ENCODE measurements around the gene KMT5C. TPM values are rescaled to one million over a fixed set of nuclear protein-coding genes. Genes with fewer than 3 reads are reported as not detected.

KMT5C gene
- total RNA-seq, 1 experiment from 2014 or later, result 4.0 TPM

GRCh38 chr19:55384920-55385723 lies 45.4 kb downstream of the KMT5C start:
- Histone ChIP-seq H3K27me3 (replicated peaks) (no peaks in the 10 kb centered on the region), H3K9me3 (replicated peaks) (0 out of 2 replicates have a peak, but pooled peaks cover 2% of the 10 kb centered on the region), H3K4me3 (peak overlapping the region; percentile 69), H3K27ac (peak overlapping the region; percentile 84), H3K4me1 (replicated peaks) (peaks cover 45% of the 10 kb centered on the region), H3K36me3 (peaks cover 43% of the 10 kb centered on the region)
- peak; percentile 94 to 98 for DNase-seq (ENCODE audit: low read depth in 1 of 2, low spot score in 2 of 2)

DNA sequence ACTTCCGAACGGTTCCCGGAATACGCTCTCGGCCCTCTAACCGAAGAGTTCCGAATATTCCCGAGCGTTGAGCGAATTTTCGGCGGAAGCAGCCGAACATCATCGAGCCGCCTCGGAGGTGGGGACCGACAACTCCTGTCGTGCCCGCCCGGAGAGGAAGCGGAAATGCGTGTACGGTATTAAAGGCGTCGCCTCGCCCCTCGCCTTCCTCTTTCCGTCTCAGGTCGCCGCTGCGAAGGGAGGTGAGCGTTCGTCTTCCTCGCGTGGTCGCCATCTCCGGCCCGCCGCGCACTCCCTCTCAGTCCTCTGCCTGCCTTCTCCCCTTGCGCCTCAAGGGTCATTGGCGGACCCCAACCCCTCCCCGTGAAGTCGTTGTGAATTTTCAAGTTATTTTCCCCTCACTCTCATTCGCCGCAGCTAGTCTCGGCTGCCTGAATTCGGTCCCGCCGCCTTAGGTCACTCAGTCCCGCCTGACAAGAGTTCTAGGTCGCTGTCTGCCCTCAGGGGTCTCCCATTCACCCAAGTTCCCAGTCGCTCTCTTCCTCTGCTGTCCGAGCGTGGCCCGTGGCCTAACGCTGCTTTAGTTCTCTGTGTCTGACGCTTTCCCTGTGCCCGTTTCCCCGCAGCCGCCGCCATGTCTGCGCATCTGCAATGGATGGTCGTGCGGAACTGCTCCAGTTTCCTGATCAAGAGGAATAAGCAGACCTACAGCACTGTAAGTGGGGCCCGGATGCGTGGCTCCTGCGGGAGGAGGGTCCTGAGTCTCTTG lies 46.2 kb downstream of the KMT5C start, which contains the start of gene RPL28:
Gene RPL28, plus strand, starts transcription at position 209 of the 769 bp plus-strand sequence. Its CDS starts 426 bp downstream, at position 635.
- peak within 1 kb of the TSS; percentile 84 for H3K27ac ChIP-seq
- DNase-seq (ENCODE audit: low read depth in 1 of 2, low spot score in 2 of 2), result peak; percentile 98 to 99
- peaks cover 45% of the 10 kb centered on the region for H3K4me1 ChIP-seq (replicated peaks)
- 0 out of 2 replicates have a peak, but pooled peaks cover 2% of the 10 kb centered on the region for H3K9me3 ChIP-seq (replicated peaks)
- H3K27me3 ChIP-seq (replicated peaks), result no peaks in the 10 kb centered on the region
- H3K36me3 ChIP-seq, result peaks cover 51% of the 10 kb centered on the region
- H3K4me3 ChIP-seq, result peak within 1 kb of the TSS; percentile 69

DNA sequence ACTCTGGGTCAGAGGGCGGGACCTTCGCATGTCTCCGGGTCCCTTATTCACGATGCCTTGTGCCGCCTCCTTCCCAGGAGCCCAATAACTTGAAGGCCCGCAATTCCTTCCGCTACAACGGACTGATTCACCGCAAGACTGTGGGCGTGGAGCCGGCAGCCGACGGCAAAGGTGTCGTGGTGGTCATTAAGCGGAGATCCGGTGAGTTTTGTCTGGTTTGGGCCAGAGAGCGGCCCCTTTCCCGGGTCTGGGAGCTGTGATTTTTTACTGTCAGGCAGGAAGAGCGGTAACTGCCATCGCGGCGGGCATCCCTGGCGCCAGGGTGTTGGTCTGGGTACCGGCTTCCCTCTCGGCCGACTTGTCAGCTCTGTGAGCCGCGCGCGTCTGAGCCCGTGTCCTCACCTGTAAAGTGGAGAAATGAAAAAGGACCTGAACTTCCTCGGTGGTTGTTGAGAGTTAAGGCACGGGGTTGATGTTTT lies 46.9 kb downstream of the KMT5C start:
- Histone ChIP-seq H3K4me1 (replicated peaks) (peaks cover 45% of the 10 kb centered on the region), H3K9me3 (replicated peaks) (0 out of 2 replicates have a peak, but pooled peaks cover 2% of the 10 kb centered on the region), H3K27ac (peak overlapping the region; percentile 41; the same call in 1 of the 2 replicates), H3K36me3 (peaks cover 57% of the 10 kb centered on the region), H3K27me3 (replicated peaks) (no peaks in the 10 kb centered on the region), H3K4me3 (peak overlapping the region; percentile 69)
- DNase-seq (ENCODE audit: low read depth in 1 of 2, low spot score in 2 of 2), result no peak

DNA sequence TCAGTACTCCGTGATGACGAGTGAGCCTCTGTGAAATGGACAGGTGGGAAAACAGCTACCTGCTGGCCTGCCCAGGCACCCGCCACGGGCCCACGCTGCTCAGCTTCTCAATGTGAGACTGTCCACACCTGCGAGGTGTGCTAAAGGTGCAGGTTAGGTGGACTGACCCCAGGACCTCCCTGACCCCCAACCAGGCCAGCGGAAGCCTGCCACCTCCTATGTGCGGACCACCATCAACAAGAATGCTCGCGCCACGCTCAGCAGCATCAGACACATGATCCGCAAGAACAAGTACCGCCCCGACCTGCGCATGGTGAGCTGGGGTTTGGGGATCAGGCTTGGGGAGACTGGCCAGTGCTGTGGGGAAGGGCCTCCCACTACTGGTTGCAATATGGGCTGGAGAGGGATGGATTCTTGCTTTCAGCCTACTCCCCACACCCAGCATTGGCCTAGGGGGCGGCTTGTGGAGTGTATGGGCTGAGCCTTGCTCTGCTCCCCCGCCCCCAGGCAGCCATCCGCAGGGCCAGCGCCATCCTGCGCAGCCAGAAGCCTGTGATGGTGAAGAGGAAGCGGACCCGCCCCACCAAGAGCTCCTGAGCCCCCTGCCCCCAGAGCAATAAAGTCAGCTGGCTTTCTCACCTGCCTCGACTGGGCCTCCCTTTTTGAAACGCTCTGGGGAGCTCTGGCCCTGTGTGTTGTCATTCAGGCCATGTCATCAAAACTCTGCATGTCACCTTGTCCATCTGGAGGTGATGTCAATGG lies 48.2 kb downstream of the KMT5C start:
- H3K27ac ChIP-seq, result no peak overlapping the region

GRCh38 chr19:55389386-55390317 lies 50.0 kb downstream of the KMT5C start:
- no peak overlapping the region for H3K4me3 ChIP-seq
- no peak overlapping the region for H3K27ac ChIP-seq
- no peak for DNase-seq (ENCODE audit: low read depth in 1 of 2, low spot score in 2 of 2)
- peaks cover 31% of the 10 kb centered on the region for H3K4me1 ChIP-seq (replicated peaks)
- no peaks in the 10 kb centered on the region for H3K27me3 ChIP-seq (replicated peaks)
- H3K36me3 ChIP-seq, result peaks cover 63% of the 10 kb centered on the region
- no peaks in the 10 kb centered on the region for H3K9me3 ChIP-seq (replicated peaks)

More for the DNA sequence above, 48.2 kb downstream of the KMT5C start:
- Histone ChIP-seq H3K27me3 (replicated peaks) (no peaks in the 10 kb centered on the region), H3K4me3 (peak overlapping the region; percentile 69), H3K9me3 (replicated peaks) (0 out of 2 replicates have a peak, but pooled peaks cover 2% of the 10 kb centered on the region), H3K4me1 (replicated peaks) (peaks cover 45% of the 10 kb centered on the region), H3K36me3 (peaks cover 63% of the 10 kb centered on the region)
- DNase-seq (ENCODE audit: low read depth in 1 of 2, low spot score in 2 of 2), result no peak

DNA sequence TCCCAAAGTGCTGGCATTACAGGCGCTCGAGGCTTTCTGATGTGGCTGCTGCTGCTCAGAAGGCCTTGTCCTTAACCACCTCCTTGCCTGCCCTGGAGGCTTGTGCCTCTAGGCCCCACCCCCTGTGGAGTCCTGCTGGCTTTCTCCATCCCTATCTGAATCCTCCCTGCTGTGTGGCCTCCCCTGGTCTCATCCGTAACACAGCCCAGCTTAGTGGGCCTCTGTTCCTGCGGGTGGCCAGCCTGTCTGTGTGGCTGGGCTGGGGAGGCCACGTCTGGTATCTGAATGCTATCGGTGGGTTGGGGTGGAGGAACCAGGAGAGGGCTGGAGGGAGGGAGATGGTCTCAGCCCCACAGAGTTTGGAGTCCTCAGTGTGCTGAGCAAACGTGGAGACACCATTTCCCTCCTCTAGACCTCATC lies 50.8 kb downstream of the KMT5C start:
- no peak for DNase-seq (ENCODE audit: low read depth in 1 of 2, low spot score in 2 of 2)
- no peak overlapping the region for H3K27ac ChIP-seq
- H3K4me1 ChIP-seq (replicated peaks), result peaks cover 25% of the 10 kb centered on the region
- no peaks in the 10 kb centered on the region for H3K9me3 ChIP-seq (replicated peaks)
- no peaks in the 10 kb centered on the region for H3K27me3 ChIP-seq (replicated peaks)
- peaks cover 63% of the 10 kb centered on the region for H3K36me3 ChIP-seq
- H3K4me3 ChIP-seq, result no peak overlapping the region

DNA sequence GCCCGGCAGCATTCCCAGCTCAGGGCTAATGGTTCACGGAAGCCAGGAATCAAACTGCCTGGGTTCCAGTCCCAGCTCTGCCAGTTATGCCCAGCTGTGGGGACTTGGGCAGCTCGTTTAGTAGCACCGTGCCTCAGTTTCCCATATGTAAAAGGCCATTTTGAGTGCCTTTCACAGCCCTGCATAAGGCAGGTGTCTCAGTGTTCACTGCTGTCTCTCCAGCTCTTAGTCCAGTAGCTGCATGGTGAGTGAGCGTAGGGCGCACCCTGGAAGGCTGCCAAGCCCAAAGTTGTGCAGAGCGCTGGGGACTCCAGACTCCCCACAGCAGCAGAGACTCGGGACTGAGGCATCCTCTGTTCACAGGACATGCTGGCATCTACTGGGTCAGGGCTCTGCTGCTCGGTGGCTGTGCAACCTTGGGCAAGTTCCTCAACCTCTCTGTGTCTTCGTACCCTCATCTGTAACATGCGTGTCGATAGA lies 51.6 kb downstream of the KMT5C start:
- H3K27me3 ChIP-seq (replicated peaks), result no peaks in the 10 kb centered on the region
- H3K4me3 ChIP-seq, result no peak overlapping the region
- no peaks in the 10 kb centered on the region for H3K9me3 ChIP-seq (replicated peaks)
- peaks cover 59% of the 10 kb centered on the region for H3K36me3 ChIP-seq
- peaks cover 25% of the 10 kb centered on the region for H3K4me1 ChIP-seq (replicated peaks)
- H3K27ac ChIP-seq, result no peak overlapping the region
- no peak for DNase-seq (ENCODE audit: low read depth in 1 of 2, low spot score in 2 of 2)

DNA sequence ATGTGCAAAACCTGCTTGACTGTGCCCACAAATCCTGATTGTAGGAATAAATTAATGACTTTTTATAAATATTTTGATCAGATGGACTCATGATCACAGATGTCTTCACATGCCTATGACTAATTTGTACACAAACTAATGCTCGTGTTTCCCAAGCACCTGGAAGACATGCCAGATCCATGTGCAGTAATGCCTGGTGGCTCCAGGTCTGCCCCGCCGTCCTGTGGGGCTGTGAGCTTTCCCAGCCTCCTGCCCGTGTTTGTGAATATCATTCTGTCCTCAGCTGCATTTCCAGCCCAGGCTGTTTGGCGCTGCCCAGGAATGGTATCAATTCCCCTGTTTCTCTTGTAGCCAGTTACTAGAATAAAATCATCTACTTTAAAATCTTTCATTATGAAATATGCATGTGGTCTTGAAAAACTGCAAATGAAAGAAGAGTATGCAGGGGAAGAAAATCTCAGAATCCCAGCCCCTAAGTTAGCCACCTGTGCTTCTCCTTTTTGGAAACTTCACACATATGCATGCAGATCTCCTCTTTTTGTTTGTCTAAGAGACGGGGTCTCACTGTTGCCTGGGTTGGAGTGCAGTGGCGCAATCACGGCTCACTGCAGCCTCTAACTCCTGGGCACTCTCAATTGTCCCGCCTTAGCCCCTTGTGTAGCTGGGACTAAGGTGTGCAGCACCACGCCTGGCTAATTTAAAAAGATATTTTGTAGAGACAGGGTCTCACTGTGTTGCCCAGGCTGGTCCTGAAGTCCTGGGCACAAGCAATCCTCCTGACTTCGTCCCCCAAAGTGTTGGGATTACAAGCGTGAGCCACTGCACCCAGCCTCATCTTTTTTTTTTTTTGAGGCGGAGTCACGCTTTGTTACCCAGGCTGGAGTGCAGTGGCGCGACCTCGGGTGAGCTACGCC lies 52.3 kb downstream of the KMT5C start:
- Histone ChIP-seq H3K4me1 (replicated peaks) (peaks cover 20% of the 10 kb centered on the region), H3K27ac (no peak overlapping the region), H3K9me3 (replicated peaks) (no peaks in the 10 kb centered on the region), H3K36me3 (peaks cover 51% of the 10 kb centered on the region), H3K4me3 (no peak overlapping the region), H3K27me3 (replicated peaks) (no peaks in the 10 kb centered on the region)
- no peak for DNase-seq (ENCODE audit: low read depth in 1 of 2, low spot score in 2 of 2)

GRCh38 chr19:55392820-55393761 lies 53.4 kb downstream of the KMT5C start:
- H3K27ac ChIP-seq, result no peak overlapping the region
- no peaks in the 10 kb centered on the region for H3K9me3 ChIP-seq (replicated peaks)
- no peak for DNase-seq (ENCODE audit: low read depth in 1 of 2, low spot score in 2 of 2)
- H3K36me3 ChIP-seq, result peaks cover 40% of the 10 kb centered on the region
- no peak overlapping the region for H3K4me3 ChIP-seq
- H3K4me1 ChIP-seq (replicated peaks), result peaks cover 9% of the 10 kb centered on the region
- H3K27me3 ChIP-seq (replicated peaks), result no peaks in the 10 kb centered on the region

Data from SJSA1 (cell line).